Stimulated activated effector memory CD8-positive, alpha-beta T cell treated with anti-CD3 and anti-CD28 coated beads, Interleukin-12 subunit alpha, Interleukin-12 subunit beta, amount 100 ng/mL, for 72 hours (primary cell): Measurements from ENCODE around the gene GRIK4.
"Not testable (repeated sequence)": the region's sequence is repeated elsewhere in the genome, so short reads cannot be mapped to it uniquely, and the experiment has no call there.

ENCODE experiments used
- ATAC-seq: fragments of 150-1000 bp; cut with Tn5 transposase; 2 replicates; pipeline ENCODE4 v1.10.0; 2021
- DNase-seq, 2 donors: peaks; one replicate each; pipeline ENCODE4 v3.0.0; 2021 to 2022; ENCODE audit warnings: low spot score in 2 of 2
- H3K27ac Mint-ChIP-seq: one replicate; pipeline ENCODE4 v1.8.0; 2022; ENCODE audit warnings: mild to moderate bottlenecking, mixed read lengths
- H3K36me3 Mint-ChIP-seq: one replicate; pipeline ENCODE4 v1.8.0; 2022; ENCODE audit warnings: mild to moderate bottlenecking, mixed read lengths
- H3K4me1 Mint-ChIP-seq: one replicate; pipeline ENCODE4 v1.8.0; 2022; ENCODE audit warnings: mixed read lengths
- H3K4me3 Mint-ChIP-seq: one replicate; pipeline ENCODE4 v1.8.0; 2022; ENCODE audit warnings: mild to moderate bottlenecking, mixed read lengths
- H3K9me3 Mint-ChIP-seq: one replicate; pipeline ENCODE4 v1.8.0; 2022; ENCODE audit warnings: mixed read lengths

The GRIK4 gene

GRCh38 chr11:120752668-120753067, 241.1 kb downstream of the GRIK4 start:
- DNase-seq (no peak), ATAC-seq (no peak)
- H3K4me3 Mint-ChIP-seq = no peak overlapping the region
- H3K4me1 Mint-ChIP-seq = no peaks in the 10 kb centered on the region
- H3K36me3 Mint-ChIP-seq = no peaks in the 10 kb centered on the region
- no peaks in the 10 kb centered on the region for H3K9me3 Mint-ChIP-seq
- H3K27ac Mint-ChIP-seq = no peak overlapping the region

GRCh38 chr11:120756931-120757330, 245.4 kb downstream of the GRIK4 start:
- Mint-ChIP-seq H3K4me3 (no peak overlapping the region), H3K36me3 (no peaks in the 10 kb centered on the region), H3K4me1 (peaks cover 5% of the 10 kb centered on the region), H3K27ac (no peak overlapping the region), H3K9me3 (no peaks in the 10 kb centered on the region)
- peak; percentile 17 for ATAC-seq
- no peak for DNase-seq

- Mint-ChIP-seq H3K4me1 (peaks cover 5% of the 10 kb centered on the region), H3K27ac (no peak overlapping the region), H3K9me3 (no peaks in the 10 kb centered on the region), H3K36me3 (no peaks in the 10 kb centered on the region), H3K4me3 (no peak overlapping the region)
- ATAC-seq (no peak), DNase-seq (no peak)
Observed at GRCh38 chr11:120759046-120759445, 247.5 kb downstream of the GRIK4 start.

GRCh38 chr11:120765710-120766109, 254.2 kb downstream of the GRIK4 start:
- not testable (repeated sequence) for H3K36me3 Mint-ChIP-seq, H3K9me3 Mint-ChIP-seq, H3K27ac Mint-ChIP-seq, ATAC-seq, DNase-seq, H3K4me3 Mint-ChIP-seq, H3K4me1 Mint-ChIP-seq

- DNase-seq = no peak
- Mint-ChIP-seq H3K4me3 (no peak overlapping the region), H3K27ac (no peak overlapping the region), H3K9me3 (peaks cover 6% of the 10 kb centered on the region), H3K4me1 (no peaks in the 10 kb centered on the region), H3K36me3 (no peaks in the 10 kb centered on the region)
- no peak for ATAC-seq
Observed at GRCh38 chr11:120766318-120766717, 254.8 kb downstream of the GRIK4 start.

GRCh38 chr11:120768949-120769348, 257.4 kb downstream of the GRIK4 start:
- Mint-ChIP-seq H3K36me3 (no peaks in the 10 kb centered on the region), H3K4me3 (no peak overlapping the region), H3K27ac (no peak overlapping the region), H3K9me3 (peaks cover 6% of the 10 kb centered on the region), H3K4me1 (no peaks in the 10 kb centered on the region)
- no peak for DNase-seq
- no peak for ATAC-seq

GRCh38 chr11:120769906-120770305, 258.4 kb downstream of the GRIK4 start:
- Mint-ChIP-seq H3K4me3 (no peak overlapping the region), H3K4me1 (no peaks in the 10 kb centered on the region), H3K36me3 (no peaks in the 10 kb centered on the region), H3K27ac (no peak overlapping the region), H3K9me3 (peaks cover 5% of the 10 kb centered on the region)
- no peak for ATAC-seq
- no peak for DNase-seq

- Mint-ChIP-seq H3K36me3 (no peaks in the 10 kb centered on the region), H3K27ac (no peak overlapping the region), H3K9me3 (peaks cover 3% of the 10 kb centered on the region), H3K4me3 (no peak overlapping the region), H3K4me1 (no peaks in the 10 kb centered on the region)
- no peak for DNase-seq
- ATAC-seq = no peak
Observed at GRCh38 chr11:120771551-120772060, 260.1 kb downstream of the GRIK4 start.

GRCh38 chr11:120773501-120774031, 262.0 kb downstream of the GRIK4 start:
- Mint-ChIP-seq H3K4me1 (no peaks in the 10 kb centered on the region), H3K27ac (no peak overlapping the region), H3K9me3 (no peaks in the 10 kb centered on the region), H3K36me3 (no peaks in the 10 kb centered on the region), H3K4me3 (no peak overlapping the region)
- ATAC-seq (no peak), DNase-seq (no peak)

- Mint-ChIP-seq H3K9me3 (no peaks in the 10 kb centered on the region), H3K4me1 (no peaks in the 10 kb centered on the region), H3K4me3 (no peak overlapping the region), H3K36me3 (no peaks in the 10 kb centered on the region), H3K27ac (no peak overlapping the region)
- no peak for ATAC-seq
- DNase-seq = no peak
Observed at GRCh38 chr11:120774591-120775386, 263.2 kb downstream of the GRIK4 start.

- no peaks in the 10 kb centered on the region for H3K9me3 Mint-ChIP-seq
- DNase-seq = no peak
- no peak for ATAC-seq
- H3K27ac Mint-ChIP-seq = no peak overlapping the region
- no peak overlapping the region for H3K4me3 Mint-ChIP-seq
- H3K36me3 Mint-ChIP-seq = no peaks in the 10 kb centered on the region
- H3K4me1 Mint-ChIP-seq = no peaks in the 10 kb centered on the region
Observed at GRCh38 chr11:120775986-120776951, 264.7 kb downstream of the GRIK4 start.

GRCh38 chr11:120778685-120779490, 267.3 kb downstream of the GRIK4 start:
- no peaks in the 10 kb centered on the region for H3K4me1 Mint-ChIP-seq

GRCh38 chr11:120780239-120780638, 268.7 kb downstream of the GRIK4 start:
- Mint-ChIP-seq H3K27ac (no peak overlapping the region), H3K4me3 (no peak overlapping the region), H3K9me3 (no peaks in the 10 kb centered on the region), H3K4me1 (no peaks in the 10 kb centered on the region), H3K36me3 (no peaks in the 10 kb centered on the region)
- DNase-seq (no peak), ATAC-seq (no peak)

More at GRCh38 chr11:120778685-120779490, 267.3 kb downstream of the GRIK4 start:
- DNase-seq = no peak
- H3K27ac Mint-ChIP-seq = no peak overlapping the region
- H3K9me3 Mint-ChIP-seq = no peaks in the 10 kb centered on the region
- no peaks in the 10 kb centered on the region for H3K36me3 Mint-ChIP-seq
- ATAC-seq = no peak
- no peak overlapping the region for H3K4me3 Mint-ChIP-seq

GRCh38 chr11:120781486-120782120, 270.1 kb downstream of the GRIK4 start:
- Mint-ChIP-seq H3K4me3 (no peak overlapping the region), H3K27ac (no peak overlapping the region), H3K9me3 (no peaks in the 10 kb centered on the region), H3K4me1 (no peaks in the 10 kb centered on the region), H3K36me3 (no peaks in the 10 kb centered on the region)
- DNase-seq = no peak
- ATAC-seq = no peak
